Stimulated activated CD8-positive, alpha-beta memory T cell treated with anti-CD3 and anti-CD28 coated beads, Interleukin-7, amount 100 ng/mL, for 4 hours (primary cell): ENCODE measurements around the gene RNF4.
"Not testable (repeated sequence)": the region's sequence is repeated elsewhere in the genome, so short reads cannot be mapped to it uniquely, and the experiment has no call there.

Experiments
- DNase-seq, 2 donors: peaks; one replicate each; pipeline ENCODE4 v3.0.0-alpha.2; 2020; ENCODE audit warnings: low read depth in 2 of 2

The RNF4 gene

GRCh38 chr4:2486981-2487380 is 18.1 kb downstream of the RNF4 start:
- no peak for DNase-seq

GRCh38 chr4:2487632-2488031 is 18.7 kb downstream of the RNF4 start:
- DNase-seq, result no peak

- DNase-seq, result no peak
Measured at GRCh38 chr4:2489081-2489805, 20.3 kb downstream of the RNF4 start.

DNA sequence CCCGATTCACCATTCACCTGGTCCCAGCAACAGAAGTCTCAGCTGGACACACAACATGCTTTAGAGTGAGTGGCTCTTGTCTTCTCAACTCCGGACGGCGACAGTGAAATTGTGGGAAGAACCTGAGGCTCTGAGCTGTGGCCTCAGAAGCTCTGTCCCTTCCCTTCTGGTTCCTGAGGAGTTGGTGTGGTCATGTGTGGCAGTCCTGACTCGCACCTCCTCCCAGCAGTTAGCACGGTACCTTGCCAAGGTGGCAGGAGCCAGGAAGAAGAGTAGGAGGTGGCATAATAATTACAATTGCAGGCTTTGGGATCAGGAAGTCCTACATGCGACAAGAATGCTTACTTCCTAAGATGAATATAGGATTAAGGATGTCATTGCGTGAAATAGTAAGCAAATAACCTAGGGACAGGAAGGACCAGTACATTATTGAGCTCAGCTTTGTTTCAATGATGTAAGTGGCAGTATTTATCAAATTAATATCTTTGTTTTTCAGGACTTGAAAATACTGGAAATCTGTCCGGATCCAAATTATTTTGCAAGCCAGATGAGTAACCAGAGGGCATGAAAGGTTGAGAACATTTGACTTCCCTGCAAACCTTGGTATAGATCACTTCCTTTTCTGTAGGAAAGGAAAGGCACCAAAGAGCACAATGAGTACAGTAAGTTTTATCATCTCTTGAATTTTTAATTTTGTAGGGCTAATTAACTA is 21.1 kb downstream of the RNF4 start:
- DNase-seq, result no peak

DNA sequence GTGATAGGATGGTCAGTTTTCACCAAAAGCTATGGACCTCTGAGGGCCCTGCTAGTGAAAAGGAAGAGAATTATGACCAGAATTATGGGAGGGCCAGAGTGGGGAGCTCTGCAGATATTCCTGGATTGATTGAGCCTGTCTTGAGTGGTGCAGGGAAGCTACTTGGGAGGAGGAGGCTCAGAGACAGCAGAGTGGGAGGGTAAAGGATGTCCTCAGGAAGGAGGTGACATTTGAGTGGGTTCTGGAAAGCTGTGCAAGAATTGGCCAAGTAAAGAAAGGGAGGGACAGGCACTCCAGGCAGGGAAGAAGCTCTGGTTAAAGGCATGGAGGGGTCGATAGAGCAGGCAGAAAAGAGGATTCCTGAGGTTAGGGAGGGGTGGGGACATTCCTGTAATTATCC is 24.1 kb downstream of the RNF4 start:
- DNase-seq, result no peak

DNA sequence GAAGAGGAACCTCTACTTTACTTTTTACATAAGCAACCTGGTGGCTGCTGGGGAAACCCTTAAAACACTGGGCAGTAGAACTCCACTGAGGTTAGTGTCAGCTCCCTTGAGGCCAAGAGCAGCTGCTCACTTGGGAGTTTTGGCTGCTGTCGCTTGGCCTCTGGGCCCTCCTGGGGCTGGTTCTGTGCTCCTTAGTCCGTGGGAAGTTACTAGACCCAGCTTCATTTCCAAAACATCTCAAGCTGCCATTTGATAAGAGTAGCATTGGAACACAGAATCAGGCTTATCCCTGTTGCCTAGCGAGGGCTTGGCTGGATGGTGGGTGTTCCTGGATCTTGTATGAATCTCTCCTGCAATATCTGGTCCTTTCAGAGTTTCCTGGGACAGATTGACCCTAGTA is 26.1 kb downstream of the RNF4 start:
- DNase-seq, result no peak

GRCh38 chr4:2497324-2497723 is 28.4 kb downstream of the RNF4 start:
- no peak for DNase-seq

GRCh38 chr4:2497931-2498330 is 29.0 kb downstream of the RNF4 start:
- DNase-seq, result no peak

- DNase-seq, result no peak
Measured at GRCh38 chr4:2500547-2500946, 31.6 kb downstream of the RNF4 start.

GRCh38 chr4:2501034-2501594 is 32.2 kb downstream of the RNF4 start:
- DNase-seq, result no peak

DNA sequence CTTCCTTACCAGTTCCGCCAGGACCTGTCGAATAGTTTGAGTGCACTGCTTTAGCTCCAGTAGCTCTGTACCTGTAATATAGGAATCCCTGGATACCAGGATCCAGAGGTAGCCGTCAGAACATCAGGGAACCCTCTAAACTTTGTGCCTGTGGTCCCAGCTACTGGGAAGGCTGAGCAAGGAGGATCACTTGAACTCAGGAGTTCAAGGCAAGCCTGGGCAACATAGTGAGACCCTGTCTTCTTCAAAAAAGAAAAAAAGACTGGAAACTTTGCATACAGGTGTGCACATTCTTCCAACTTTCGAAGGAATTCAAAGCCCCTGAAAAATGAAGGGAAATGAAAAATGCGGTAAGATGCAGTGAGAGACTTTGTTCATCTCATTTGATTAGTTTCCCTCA is 34.9 kb downstream of the RNF4 start:
- no peak for DNase-seq

DNA sequence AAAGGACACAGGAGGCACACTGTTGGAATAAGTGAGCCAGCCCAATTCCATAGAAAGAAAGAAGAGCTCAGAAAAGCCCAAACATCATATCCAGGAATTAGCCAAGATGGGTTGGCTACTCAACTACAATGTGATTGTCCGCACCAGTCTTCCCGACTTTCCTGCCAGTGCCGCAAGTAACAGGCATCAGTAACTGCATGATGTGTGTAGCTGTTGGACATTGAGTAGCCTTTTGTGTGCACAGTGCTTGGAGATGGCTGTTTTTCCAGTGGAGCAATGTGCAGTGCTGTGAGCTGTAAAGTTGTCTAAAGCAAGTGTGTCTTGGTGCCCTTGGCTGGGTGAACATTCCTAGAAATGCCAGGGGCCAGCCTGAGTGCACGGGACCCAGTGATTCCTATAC is 38.4 kb downstream of the RNF4 start:
- DNase-seq, result no peak

- DNase-seq, result no peak
Measured at GRCh38 chr4:2507855-2508254, 38.9 kb downstream of the RNF4 start.

DNA sequence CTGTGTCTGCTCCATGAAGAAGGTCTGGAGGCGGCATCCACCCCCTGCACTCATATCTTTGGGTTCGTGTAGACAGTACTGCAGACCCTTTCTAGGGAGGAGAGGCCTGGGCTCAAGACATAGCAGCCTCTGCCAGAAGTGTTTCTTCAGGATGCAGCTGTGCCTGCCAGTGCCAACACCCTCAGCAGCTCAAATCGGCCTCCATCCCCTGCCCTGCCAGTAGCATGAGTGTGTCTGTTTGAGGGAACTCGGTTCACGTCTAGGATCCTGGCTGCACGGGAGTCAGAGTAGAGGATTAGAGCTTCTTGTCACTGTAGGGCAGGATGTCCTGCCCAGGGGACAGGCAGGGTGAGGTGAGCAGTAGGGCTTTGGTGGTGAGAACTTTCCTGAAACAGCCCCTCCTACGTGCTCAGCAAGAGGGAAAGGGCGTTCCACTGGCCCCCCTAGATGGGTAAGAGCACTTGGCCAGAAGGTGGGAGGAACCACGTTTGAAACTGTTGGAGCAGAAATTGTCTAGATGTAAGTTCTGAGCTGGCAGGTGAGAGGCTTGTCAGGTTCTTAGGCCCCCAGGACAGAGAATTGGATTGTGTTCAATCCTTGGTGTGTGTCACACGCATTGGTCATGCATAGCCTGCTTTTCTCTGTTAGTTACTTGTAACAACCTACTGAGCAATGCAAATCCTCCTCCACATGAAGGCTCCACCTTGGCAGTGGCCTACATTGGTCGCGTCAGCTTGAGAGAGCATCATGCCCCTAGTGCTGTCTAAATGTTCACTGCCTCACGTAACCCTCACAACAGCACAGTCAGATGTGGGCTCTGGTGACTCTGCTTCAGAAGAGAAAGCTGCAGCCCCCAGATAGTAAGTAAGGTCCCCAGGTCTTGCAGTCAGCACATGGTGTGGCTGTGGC is 41.7 kb downstream of the RNF4 start:
- no peak for DNase-seq

- DNase-seq, result no peak
Measured at GRCh38 chr4:2511645-2512131, 42.8 kb downstream of the RNF4 start.

DNA sequence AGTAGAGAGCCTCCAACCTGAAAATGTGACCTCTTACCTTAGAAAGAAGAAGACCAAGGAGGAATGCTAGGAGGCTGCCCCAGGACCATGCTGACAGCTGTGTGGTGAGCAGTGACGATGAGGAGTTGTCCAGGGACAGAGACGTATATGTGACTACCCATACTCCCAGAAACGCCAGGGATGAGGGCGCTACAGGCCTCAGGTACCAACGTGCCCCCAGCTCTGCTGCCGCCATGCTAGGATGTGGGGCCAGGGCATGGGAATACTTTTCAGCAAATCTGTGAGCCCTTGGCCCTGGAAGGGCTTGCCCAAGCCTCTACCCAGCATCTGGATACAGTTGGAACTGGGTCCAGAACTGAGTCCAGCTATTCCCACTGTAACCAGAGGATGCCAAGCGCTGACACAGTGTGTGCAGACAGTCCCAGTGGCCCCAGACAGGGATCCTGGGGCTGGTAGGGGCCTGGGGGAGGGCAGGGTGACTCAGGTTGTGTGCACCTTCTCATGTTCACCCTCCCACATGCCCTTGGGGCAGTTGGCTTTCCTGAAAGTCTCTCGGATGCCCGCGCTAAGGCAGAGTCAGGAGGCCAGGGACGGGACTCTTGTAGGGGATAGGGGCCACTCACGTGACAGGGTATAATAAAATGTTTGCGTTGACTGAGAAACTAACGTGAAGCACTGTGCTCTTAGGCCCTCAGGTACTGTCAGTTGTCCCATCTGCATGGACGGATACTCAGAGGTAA is 43.7 kb downstream of the RNF4 start:
- DNase-seq, result no peak

- not testable (repeated sequence) for DNase-seq
Measured at GRCh38 chr4:2514193-2514592, 45.3 kb downstream of the RNF4 start.

- DNase-seq, result not testable (repeated sequence)
Measured at GRCh38 chr4:2514944-2515343, 46.0 kb downstream of the RNF4 start.

DNA sequence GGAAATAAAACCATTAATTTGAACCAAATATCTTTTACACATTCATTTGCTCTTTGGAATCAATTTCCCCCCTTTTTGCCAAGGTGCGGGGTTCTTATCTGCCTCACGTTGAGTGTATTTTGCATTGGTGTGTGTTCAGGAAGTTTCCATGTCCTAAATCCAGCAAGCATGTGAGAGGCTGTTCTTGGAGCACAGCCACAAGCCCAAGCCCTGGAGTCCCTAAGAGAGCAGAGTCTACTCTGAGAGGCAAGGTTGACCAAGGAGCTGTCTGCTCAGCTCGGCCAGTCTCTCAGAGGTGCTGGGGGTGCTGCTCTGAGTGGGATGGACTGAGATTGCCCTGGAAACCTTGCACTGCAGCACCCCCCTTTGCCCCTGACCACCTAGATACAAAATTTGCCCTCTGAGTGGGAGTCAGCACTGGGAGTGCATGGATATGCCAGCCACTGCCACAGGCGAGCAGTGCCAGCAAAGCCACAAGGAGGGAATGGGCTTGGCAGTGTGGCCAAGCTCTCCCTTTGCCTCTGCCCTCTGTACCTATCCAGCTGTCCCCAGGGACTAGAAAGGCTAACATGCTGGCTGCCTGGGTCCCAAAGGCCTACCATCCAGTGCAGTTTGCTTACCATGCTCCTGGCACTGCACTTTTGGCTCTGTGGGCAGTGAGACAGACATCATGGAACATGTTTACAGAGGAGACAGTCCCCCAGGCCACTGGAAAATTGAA is 47.1 kb downstream of the RNF4 start:
- no peak for DNase-seq

DNA sequence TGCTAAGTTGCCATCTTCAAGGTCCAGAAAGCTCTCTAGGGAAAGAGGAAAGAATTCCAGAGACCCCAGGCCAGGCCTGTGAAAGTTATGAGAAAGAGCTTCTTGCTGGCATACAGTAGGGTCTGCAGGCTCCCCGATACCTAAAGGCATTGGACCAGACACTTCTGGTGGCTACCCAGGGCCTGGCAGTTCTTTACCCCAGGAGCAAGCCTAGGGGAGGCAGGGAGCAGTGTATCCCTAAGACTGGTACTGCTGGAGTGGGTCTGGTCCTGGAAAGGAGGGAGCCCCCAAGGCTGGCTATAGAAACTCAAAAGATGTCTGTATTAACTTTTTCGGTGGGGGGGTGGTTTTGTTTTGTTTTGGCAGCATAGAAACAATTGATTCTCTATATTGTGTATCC is 47.7 kb downstream of the RNF4 start:
- DNase-seq, result no peak

DNA sequence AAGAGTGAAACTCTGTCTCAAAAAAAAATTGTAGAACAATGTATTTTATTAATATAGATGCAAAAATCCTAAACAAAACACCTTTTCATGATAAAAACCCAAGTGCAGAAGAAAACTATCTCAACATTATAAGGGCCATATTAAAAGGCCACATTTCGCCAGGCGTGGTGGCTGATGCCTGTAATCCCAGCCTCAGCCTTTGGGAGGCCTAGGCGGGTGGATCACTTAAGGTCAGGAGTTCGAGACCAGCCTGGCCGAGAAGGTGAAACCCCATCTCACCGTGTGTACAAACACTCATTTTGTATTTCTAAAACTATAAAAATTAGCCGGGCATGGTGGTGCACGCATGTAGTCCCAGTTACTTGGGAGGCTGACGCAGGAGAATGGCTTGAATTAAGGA is 57.7 kb downstream of the RNF4 start:
- DNase-seq, result no peak
